Osteocyte (in vitro differentiated cells): ENCODE measurements around the gene DROSHA. TPM values are rescaled to one million over a fixed set of nuclear protein-coding genes. Genes with fewer than 3 reads are reported as not detected.

Experiments used
- DNase-seq: peaks from one replicate; pipeline ENCODE4 v3.0.0; 2021; ENCODE audit warnings: mixed read lengths; ENCODE audit not compliant: unreplicated experiment; ENCODE audit errors: extremely low spot score
- H3K27ac Mint-ChIP-seq: one replicate; pipeline ENCODE4 v1.8.0; 2021; ENCODE audit warnings: mild to moderate bottlenecking, mixed read lengths; ENCODE audit not compliant: unreplicated experiment
- H3K27me3 Mint-ChIP-seq: one replicate; pipeline ENCODE4 v1.8.0; 2021; ENCODE audit warnings: mixed read lengths; ENCODE audit not compliant: unreplicated experiment
- H3K36me3 Mint-ChIP-seq: one replicate; pipeline ENCODE4 v1.8.0; 2021; ENCODE audit warnings: mixed read lengths; ENCODE audit not compliant: unreplicated experiment
- H3K4me1 Mint-ChIP-seq: one replicate; pipeline ENCODE4 v1.8.0; 2021; ENCODE audit warnings: mixed read lengths; ENCODE audit not compliant: unreplicated experiment
- H3K4me3 Mint-ChIP-seq: one replicate; pipeline ENCODE4 v1.8.0; 2021; ENCODE audit warnings: mild to moderate bottlenecking, moderate library complexity, mixed read lengths; ENCODE audit not compliant: unreplicated experiment
- H3K9me3 Mint-ChIP-seq: one replicate; pipeline ENCODE4 v1.8.0; 2021; ENCODE audit warnings: mixed read lengths; ENCODE audit not compliant: unreplicated experiment
- total RNA-seq: library from RNA; stranded (reverse); gene quantifications from 2 replicates; pipeline ENCODE4 v1.2.1, GENCODE V29; 2021
- TF ChIP-seq, protein P1 (sequence below): fragments of 200-600 bp; sonication (generic); IDR thresholded peaks from 2 replicates; pipeline ENCODE4 v1.5.0; 2021; ENCODE audit warnings: antibody characterized with exemption, mild to moderate bottlenecking, moderate library complexity

Gene DROSHA
- total RNA-seq, 1 donor from 2014 or later: 70.9 TPM

DNA sequence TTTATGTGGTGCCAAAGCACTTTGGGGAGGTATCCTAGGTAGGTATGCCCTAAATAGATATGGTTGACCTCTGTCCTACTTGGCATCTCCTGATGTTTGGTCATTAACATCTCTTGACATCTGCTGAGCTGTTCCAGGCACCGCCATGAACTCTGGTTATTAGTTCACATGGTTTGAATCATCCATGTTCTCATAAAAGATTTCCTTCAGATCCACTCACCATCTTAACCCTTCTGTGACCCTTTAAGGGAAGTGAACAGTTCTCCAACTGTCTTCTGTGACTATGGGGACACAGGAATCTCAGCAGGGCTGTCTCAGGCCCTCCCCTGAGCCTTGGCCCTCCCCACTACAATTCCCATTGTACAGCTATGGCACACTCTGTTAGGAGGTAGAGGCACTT is 170.7 kb downstream of the DROSHA start:
- TF ChIP-seq, protein P1, sequence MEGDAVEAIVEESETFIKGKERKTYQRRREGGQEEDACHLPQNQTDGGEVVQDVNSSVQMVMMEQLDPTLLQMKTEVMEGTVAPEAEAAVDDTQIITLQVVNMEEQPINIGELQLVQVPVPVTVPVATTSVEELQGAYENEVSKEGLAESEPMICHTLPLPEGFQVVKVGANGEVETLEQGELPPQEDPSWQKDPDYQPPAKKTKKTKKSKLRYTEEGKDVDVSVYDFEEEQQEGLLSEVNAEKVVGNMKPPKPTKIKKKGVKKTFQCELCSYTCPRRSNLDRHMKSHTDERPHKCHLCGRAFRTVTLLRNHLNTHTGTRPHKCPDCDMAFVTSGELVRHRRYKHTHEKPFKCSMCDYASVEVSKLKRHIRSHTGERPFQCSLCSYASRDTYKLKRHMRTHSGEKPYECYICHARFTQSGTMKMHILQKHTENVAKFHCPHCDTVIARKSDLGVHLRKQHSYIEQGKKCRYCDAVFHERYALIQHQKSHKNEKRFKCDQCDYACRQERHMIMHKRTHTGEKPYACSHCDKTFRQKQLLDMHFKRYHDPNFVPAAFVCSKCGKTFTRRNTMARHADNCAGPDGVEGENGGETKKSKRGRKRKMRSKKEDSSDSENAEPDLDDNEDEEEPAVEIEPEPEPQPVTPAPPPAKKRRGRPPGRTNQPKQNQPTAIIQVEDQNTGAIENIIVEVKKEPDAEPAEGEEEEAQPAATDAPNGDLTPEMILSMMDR: no peak
- peaks cover 5% of the 10 kb centered on the region for H3K9me3 Mint-ChIP-seq
- H3K4me3 Mint-ChIP-seq: no peak overlapping the region
- peaks cover 28% of the 10 kb centered on the region for H3K4me1 Mint-ChIP-seq
- H3K36me3 Mint-ChIP-seq: peaks cover 2% of the 10 kb centered on the region
- no peak for DNase-seq
- H3K27me3 Mint-ChIP-seq: no peaks in the 10 kb centered on the region
- no peak overlapping the region for H3K27ac Mint-ChIP-seq

DNA sequence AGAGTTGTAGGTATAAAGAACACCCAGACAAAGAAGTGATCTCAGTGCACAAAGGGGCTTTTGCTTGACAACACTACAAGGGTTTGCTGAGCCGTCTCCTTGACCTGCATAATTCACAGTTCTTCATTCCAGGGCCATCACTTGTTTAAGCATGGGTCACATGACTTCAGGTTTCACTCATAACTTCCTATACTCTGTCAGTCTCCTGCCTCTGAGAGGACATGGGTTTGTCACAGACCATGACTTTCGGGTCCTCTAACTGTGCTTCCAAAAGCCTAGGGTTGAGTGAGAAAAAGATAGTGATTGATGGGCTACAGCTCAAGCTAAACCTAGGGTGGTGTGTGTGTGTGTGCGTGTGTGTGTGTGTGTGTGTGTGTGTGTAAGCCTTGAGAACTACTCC is 172.1 kb downstream of the DROSHA start:
- H3K36me3 Mint-ChIP-seq: peaks cover 1% of the 10 kb centered on the region
- H3K27me3 Mint-ChIP-seq: no peaks in the 10 kb centered on the region
- peaks cover 9% of the 10 kb centered on the region for H3K9me3 Mint-ChIP-seq
- H3K4me3 Mint-ChIP-seq: no peak overlapping the region
- H3K27ac Mint-ChIP-seq: no peak overlapping the region
- peaks cover 15% of the 10 kb centered on the region for H3K4me1 Mint-ChIP-seq
- TF ChIP-seq, protein P1: no peak
- no peak for DNase-seq

DNA sequence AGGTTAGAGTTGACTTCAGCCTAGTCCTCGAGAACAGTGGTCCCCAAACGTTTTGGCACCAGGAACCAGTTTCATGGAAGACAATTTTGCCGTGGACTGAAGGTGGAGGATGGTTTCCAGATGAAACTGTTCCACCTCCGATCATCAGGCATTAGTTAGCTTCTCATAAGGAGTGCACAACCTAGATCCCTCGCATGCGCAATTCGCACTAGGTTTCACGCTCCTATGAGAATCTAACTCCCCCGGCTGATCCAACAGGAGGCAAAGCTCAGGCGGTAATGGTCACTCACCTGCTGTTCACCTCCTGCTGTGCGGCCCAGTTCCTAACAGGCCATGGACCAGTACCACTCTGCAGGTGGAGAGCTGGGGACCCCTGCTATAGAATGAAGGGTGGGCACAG is 174.9 kb downstream of the DROSHA start:
- Mint-ChIP-seq H3K27me3 (no peaks in the 10 kb centered on the region), H3K9me3 (peaks cover 6% of the 10 kb centered on the region), H3K4me3 (no peak overlapping the region), H3K4me1 (no peaks in the 10 kb centered on the region), H3K36me3 (no peaks in the 10 kb centered on the region), H3K27ac (no peak overlapping the region)
- TF ChIP-seq, protein P1: no peak
- DNase-seq: no peak

DNA sequence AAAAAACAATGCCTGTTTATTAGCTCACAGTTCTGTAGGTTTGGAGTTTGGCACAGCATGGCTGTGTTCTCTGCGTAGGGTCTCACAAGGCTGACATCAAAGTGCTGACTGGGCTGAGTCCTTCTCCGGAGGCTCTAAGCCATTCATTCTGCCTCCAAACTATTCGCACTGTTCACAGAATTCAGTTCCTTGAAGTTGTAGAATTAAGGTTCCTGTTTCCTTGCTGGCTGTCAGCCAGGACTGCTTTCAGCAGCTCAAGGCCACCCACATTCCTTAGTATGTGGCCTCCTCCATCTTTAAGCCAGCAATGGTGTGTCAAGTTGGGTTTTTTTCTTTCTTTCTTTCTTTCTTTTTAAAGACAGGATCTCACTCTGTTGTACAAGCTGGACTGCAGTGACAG is 176.6 kb downstream of the DROSHA start:
- peaks cover 6% of the 10 kb centered on the region for H3K9me3 Mint-ChIP-seq

More for the DNA sequence above, 176.6 kb downstream of the DROSHA start:
- Mint-ChIP-seq H3K4me1 (no peaks in the 10 kb centered on the region), H3K36me3 (no peaks in the 10 kb centered on the region), H3K27ac (no peak overlapping the region), H3K27me3 (no peaks in the 10 kb centered on the region), H3K4me3 (no peak overlapping the region)
- TF ChIP-seq, protein P1: no peak
- no peak for DNase-seq

Other genes starting within 250 kb of the DROSHA start
- 24.1 and 27.9 TPM in 2 replicates for gene C5orf22, start 208 bp upstream of the DROSHA start, total RNA-seq
- 2.3 and 2.8 TPM in 2 replicates for gene PDZD2, start 107.0 kb upstream of the DROSHA start, total RNA-seq